Transverse colon (tissue), 4 donors: ENCODE results near the gene ZNF212. TPM values are rescaled to one million over a fixed set of nuclear protein-coding genes. Genes with fewer than 3 reads are reported as not detected.
"Not testable (repeated sequence)": the region's sequence is repeated elsewhere in the genome, so short reads cannot be mapped to it uniquely, and the experiment has no call there.

ENCODE experiments used
- DNase-seq: peaks from one replicate; pipeline ENCODE4 v3.0.0-alpha.2; 2019
- H3K27ac ChIP-seq, 4 donors: fragments of 200-600 bp; sonication (generic); 2 replicates each; pipeline ENCODE4 v1.5.1; 2016 to 2018; ENCODE audit warnings: inconsistent platforms in 4 of 4
- H3K27me3 ChIP-seq: fragments of 200-600 bp; sonication (generic); 2 replicates; pipeline ENCODE4 v1.5.1; 2017; ENCODE audit warnings: inconsistent platforms
- H3K36me3 ChIP-seq, 4 donors: fragments of 200-600 bp; sonication (generic); 2 replicates each; pipeline ENCODE4 v1.5.1; 2017 to 2019; ENCODE audit warnings: inconsistent platforms in 4 of 4
- H3K4me1 ChIP-seq, 4 donors: fragments of 200-600 bp; sonication (generic); 2 replicates each; pipeline ENCODE4 v1.5.1; 2017 to 2020; ENCODE audit warnings: inconsistent platforms in 4 of 4
- H3K4me3 ChIP-seq, 4 donors: fragments of 200-600 bp; sonication (generic); 1 replicate in 1 of 4; 2 replicates in 3 of 4; pipeline versions ENCODE4 v1.5.1 to v1.6.1; 2017 to 2019; ENCODE audit warnings: inconsistent platforms in 4 of 4
- H3K9me3 ChIP-seq, 2 donors: fragments of 200-600 bp; sonication (generic); 2 replicates each; pipeline ENCODE4 v1.5.1; 2017 to 2019; ENCODE audit warnings: inconsistent platforms in 2 of 2
- CTCF ChIP-seq, 5 experiments: fragments of 200-600 bp in 3 of 5; fragments of 450-650 bp in 2 of 5; sonication (generic) in 3 of 5; IDR thresholded peaks; 1 replicate in 2 of 5; 2 replicates in 3 of 5; pipeline ENCODE4 v1.5.1; 2016 to 2017; ENCODE audit warnings: antibody characterized with exemption in 5 of 5, inconsistent platforms in 3 of 5, mild to moderate bottlenecking in 2 of 5, moderate library complexity in 1 of 5
- EP300 ChIP-seq: sonication (generic); formaldehyde crosslinking; IDR thresholded peaks from one replicate; pipeline ENCODE4 v1.6.1; 2017; ENCODE audit warnings: antibody characterized with exemption, low read depth
- POLR2A ChIP-seq: fragments of 450-650 bp; IDR thresholded peaks from one replicate; pipeline ENCODE4 v1.6.1; 2016; ENCODE audit warnings: antibody characterized with exemption, mild to moderate bottlenecking, moderate library complexity
- POLR2AphosphoS5 ChIP-seq, 3 donors: sonication (generic); formaldehyde crosslinking; IDR thresholded peaks; one replicate each; pipeline ENCODE4 v1.6.1; 2016; ENCODE audit warnings: antibody characterized with exemption in 3 of 3
- WGBS, 2 donors: methylation state at CpG; one replicate each; pipeline ENCODE4 v1.1.5; 2018; ENCODE audit warnings: low coverage in 1 of 2; 5-methylcytosine and 5-hydroxymethylcytosine counted together
- in situ Hi-C, 4 donors: fragments of 200-750 bp; cut with MboI; loops; one replicate each; pipeline versions ENCODE4 v1.15.0 to v1.15.1; 2017; ENCODE audit warnings: low sequenced_read_pairs in 3 of 4, low pct_ligation_motif_present in 1 of 4, low pct_unique_long_range_greater_than_20kb in 1 of 4
- intact Hi-C: fragments of 100-400 bp; cut with DNase I; formaldehyde crosslinking; loops from one replicate; pipeline ENCODE4 v1.15.1; 2023; ENCODE audit warnings: low total_unique reads
- total RNA-seq, 4 donors: library from RNA; depleted of rRNA; stranded (reverse); fragments of >200 nt; gene quantifications; one replicate each; pipeline ENCODE4 v1.1.0, GENCODE V29; 2016

ZNF212 gene
- total RNA-seq, 4 donors from 2014 or later, result 2.4 to 22.1 (median 9.5) TPM

GRCh38 chr7:149267733-149268132 lies 28.3 kb downstream of the ZNF212 start:
- H3K27me3 ChIP-seq, result no peaks in the 10 kb centered on the region
- intact Hi-C loops (no loop called here), in situ Hi-C loops (no loop called here)
- no peaks in the 10 kb centered on the region for H3K9me3 ChIP-seq
- H3K27ac ChIP-seq, result no peak overlapping the region
- H3K4me3 ChIP-seq, result no peak overlapping the region
- TF ChIP-seq POLR2AphosphoS5 (IDR thresholded peaks at IDR 0.05) (no peak), POLR2A (no peak), EP300 (no peak), CTCF (IDR thresholded peaks at IDR 0.05) (no peak)
- 90 to 96% methylated on average over 2 to 8 of the region's 8 CpGs for WGBS, 2 donors
- no peak for DNase-seq
- peaks cover 0 to 32% (median 8%) of the 10 kb centered on the region in 4 donors for H3K36me3 ChIP-seq
- peaks cover 3 to 12% (median 3%) of the 10 kb centered on the region in 4 donors for H3K4me1 ChIP-seq

- intact Hi-C loops, H3K9me3 ChIP-seq, DNase-seq, H3K4me3 ChIP-seq, H3K27me3 ChIP-seq, H3K27ac ChIP-seq, H3K4me1 ChIP-seq, in situ Hi-C loops: not testable (repeated sequence)
- peaks cover 0 to 35% (median 5%) of the 10 kb centered on the region in 4 donors for H3K36me3 ChIP-seq
- WGBS, 2 donors, result 98 to 100% methylated on average over 4 to 8 of the region's 8 CpGs
These were observed 35.0 kb downstream of the ZNF212 start for GRCh38 chr7:149274424-149274823.

- Histone ChIP-seq H3K9me3 (no peaks in the 10 kb centered on the region), H3K27ac (no peak overlapping the region), H3K27me3 (no peaks in the 10 kb centered on the region), H3K4me3 (no peak overlapping the region), H3K4me1 (no peaks in the 10 kb centered on the region), H3K36me3 (peaks cover 0 to 37% (median 0%) of the 10 kb centered on the region in 4 donors)
- in situ Hi-C loops (no loop called here), intact Hi-C loops (no loop called here)
- 91 to 98% methylated on average over 5 to 9 of the region's 9 CpGs for WGBS, 2 donors
- TF ChIP-seq CTCF (IDR thresholded peaks at IDR 0.05) (no peak), POLR2AphosphoS5 (IDR thresholded peaks at IDR 0.05) (no peak), POLR2A (no peak), EP300 (no peak)
- no peak for DNase-seq
These were observed 38.4 kb downstream of the ZNF212 start for GRCh38 chr7:149277871-149278270.

- in situ Hi-C loops, result no loop called here
- no peak for DNase-seq
- TF ChIP-seq POLR2A, result no peak
- no peak for TF ChIP-seq CTCF (IDR thresholded peaks at IDR 0.05)
- TF ChIP-seq POLR2AphosphoS5 (IDR thresholded peaks at IDR 0.05), result no peak
- TF ChIP-seq EP300, result no peak
These were observed 38.9 kb downstream of the ZNF212 start for GRCh38 chr7:149278396-149278795.

GRCh38 chr7:149279111-149279743 lies 39.8 kb downstream of the ZNF212 start:
- H3K36me3 ChIP-seq, result peaks cover 0 to 31% (median 0%) of the 10 kb centered on the region in 4 donors
- H3K27me3 ChIP-seq, result no peaks in the 10 kb centered on the region
- TF ChIP-seq CTCF (IDR thresholded peaks at IDR 0.05) (no peak), EP300 (no peak)
- 93 to 94% methylated on average over 11 to 17 of the region's 17 CpGs for WGBS, 2 donors
- peaks cover 0 to 2% (median 0%) of the 10 kb centered on the region in 4 donors for H3K4me1 ChIP-seq
- DNase-seq, result no peak
- no peak overlapping the region for H3K4me3 ChIP-seq
- H3K27ac ChIP-seq, result no peak overlapping the region
- H3K9me3 ChIP-seq, result no peaks in the 10 kb centered on the region
- in situ Hi-C loops, result no loop called here
- intact Hi-C loops, result no loop called here

More at GRCh38 chr7:149278396-149278795, 38.9 kb downstream of the ZNF212 start:
- Histone ChIP-seq H3K27me3 (no peaks in the 10 kb centered on the region), H3K27ac (no peak overlapping the region), H3K9me3 (no peaks in the 10 kb centered on the region), H3K4me3 (no peak overlapping the region), H3K36me3 (peaks cover 0 to 35% (median 0%) of the 10 kb centered on the region in 4 donors), H3K4me1 (no peaks in the 10 kb centered on the region)
- 40 to 91% methylated on average over 1 to 11 of the region's 11 CpGs for WGBS, 2 donors
- intact Hi-C loops, result no loop called here
